Fibroblast of villous mesenchyme (primary cell): Measurements from ENCODE around the gene SORBS1. TPM values are rescaled to one million over a fixed set of nuclear protein-coding genes. Genes with fewer than 3 reads are reported as not detected.

ENCODE experiments used
- DNase-seq: peaks from one replicate; pipeline ENCODE4 v3.0.0-alpha.2; 2010; ENCODE audit warnings: low read depth
- H3K4me3 ChIP-seq: 2 replicates; pipeline ENCODE4 v1.5.1; 2011; ENCODE audit warnings: low read depth, mild to moderate bottlenecking, low read length
- total RNA-seq: library from RNA; depleted of rRNA; stranded (reverse); fragments of >200 nt; gene quantifications from 2 replicates; pipeline ENCODE4 v1.2.3, GENCODE V29; 2012
- TF ChIP-seq, protein P1 (sequence below): IDR thresholded peaks from 2 replicates; pipeline ENCODE4 v1.5.1; 2012; ENCODE audit warnings: low read depth, mild to moderate bottlenecking, low read length; ENCODE audit not compliant: insufficient read depth

Gene SORBS1
- total RNA-seq, 1 donor = 8.2 TPM

DNA sequence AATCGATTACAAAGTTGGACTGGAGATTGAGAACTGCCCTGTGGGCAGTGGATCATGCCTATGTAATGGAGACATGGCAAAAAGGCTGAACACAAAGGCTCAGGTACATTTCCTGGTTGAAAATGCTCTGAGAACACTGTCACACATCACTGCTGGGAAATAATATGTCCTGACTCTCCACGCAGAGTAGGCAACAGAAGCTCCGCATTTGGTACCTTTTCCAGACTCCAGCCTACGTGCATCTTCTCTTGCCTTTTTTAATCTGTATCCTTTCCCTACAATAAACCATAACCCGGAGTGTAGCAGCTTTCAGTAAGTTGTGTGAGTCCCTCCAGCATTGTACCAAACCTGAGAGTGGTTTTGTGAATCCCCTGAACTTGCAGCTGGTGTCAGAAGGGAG, 134.7 kb downstream of the SORBS1 start:
- TF ChIP-seq, protein P1, sequence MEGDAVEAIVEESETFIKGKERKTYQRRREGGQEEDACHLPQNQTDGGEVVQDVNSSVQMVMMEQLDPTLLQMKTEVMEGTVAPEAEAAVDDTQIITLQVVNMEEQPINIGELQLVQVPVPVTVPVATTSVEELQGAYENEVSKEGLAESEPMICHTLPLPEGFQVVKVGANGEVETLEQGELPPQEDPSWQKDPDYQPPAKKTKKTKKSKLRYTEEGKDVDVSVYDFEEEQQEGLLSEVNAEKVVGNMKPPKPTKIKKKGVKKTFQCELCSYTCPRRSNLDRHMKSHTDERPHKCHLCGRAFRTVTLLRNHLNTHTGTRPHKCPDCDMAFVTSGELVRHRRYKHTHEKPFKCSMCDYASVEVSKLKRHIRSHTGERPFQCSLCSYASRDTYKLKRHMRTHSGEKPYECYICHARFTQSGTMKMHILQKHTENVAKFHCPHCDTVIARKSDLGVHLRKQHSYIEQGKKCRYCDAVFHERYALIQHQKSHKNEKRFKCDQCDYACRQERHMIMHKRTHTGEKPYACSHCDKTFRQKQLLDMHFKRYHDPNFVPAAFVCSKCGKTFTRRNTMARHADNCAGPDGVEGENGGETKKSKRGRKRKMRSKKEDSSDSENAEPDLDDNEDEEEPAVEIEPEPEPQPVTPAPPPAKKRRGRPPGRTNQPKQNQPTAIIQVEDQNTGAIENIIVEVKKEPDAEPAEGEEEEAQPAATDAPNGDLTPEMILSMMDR = no peak
- no peak overlapping the region for H3K4me3 ChIP-seq
- DNase-seq = no peak

DNA sequence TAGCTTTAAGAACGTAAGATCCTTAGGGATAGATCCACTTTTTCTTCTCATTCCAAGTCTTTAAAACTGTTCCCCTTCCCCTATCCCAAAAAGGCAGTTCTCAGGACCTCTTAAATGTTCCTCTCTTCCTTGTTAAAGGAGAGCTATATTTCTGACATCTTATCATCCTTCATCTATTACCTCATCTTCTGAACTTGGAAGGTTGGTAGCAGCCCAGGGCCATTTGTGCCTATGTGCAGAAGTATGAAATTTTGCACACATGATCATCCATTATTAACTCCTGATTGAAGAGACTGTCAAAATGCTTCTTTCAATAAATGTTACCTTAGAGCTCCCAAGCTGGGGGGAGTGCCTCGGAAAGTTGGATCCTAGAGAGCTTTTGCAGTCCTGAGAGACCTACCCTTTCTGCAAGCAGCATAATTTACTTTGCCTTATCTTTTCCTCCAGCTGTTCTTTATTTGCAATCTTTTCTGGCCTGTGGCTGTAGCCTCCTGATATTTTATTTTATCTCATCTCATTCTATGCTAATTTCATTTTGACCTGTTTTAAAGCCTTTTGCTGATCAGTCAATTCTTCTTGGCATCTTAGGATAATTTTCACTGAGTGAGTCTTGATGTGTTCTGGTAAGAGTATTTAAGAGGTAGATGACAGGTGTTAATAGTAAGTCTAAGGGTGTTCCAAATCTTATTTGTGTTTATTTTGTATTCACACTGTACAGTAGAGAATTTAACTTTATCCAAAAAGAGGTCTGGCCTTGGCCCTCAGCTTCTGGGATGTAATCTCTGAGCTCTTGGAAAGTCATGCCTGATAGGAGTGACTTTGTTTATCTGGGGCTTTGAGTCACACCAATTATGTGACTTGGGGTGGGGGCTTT, 135.3 kb downstream of the SORBS1 start:
- TF ChIP-seq, protein P1 = no peak
- H3K4me3 ChIP-seq = no peak overlapping the region
- DNase-seq = no peak

DNA sequence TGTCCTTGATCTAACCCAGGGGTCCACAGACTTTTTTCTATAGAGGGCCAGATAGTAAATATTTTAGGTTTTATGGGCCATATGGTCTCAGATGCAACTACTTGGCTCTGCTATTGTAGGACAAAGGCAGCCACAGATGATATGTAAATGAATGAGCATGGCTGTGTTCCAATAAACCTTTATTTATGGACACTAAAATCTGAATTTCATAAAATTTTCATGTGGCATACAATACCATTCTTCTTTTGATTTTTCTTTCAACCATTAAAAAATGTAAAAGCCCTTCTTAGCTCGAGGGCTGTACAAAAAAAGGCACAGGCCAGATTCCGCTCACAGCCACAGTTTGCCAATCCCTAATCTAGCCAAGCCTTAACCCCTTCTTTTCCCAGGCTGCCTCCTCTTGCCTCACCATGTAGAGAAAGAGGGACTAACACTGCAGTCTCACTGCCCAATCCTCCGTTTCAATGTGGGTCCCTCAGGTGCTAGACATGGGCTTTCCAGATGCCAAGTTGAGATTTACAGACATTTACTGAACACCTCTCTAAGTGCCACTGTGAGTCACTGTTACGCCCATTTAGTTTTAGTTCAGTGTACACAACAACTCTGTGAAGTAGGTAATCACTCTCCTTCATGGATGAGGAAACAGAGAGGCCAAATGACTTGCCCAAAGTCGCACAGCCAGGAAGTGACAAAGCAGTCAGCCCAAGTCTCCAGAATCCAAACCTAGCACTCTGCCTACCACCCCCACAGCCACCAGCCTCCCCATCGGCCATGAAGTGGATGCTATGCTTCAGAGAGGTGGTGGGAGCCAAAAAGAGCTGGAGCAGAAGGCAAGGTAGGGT, 137.8 kb downstream of the SORBS1 start:
- TF ChIP-seq, protein P1 = no peak
- DNase-seq = no peak

DNA sequence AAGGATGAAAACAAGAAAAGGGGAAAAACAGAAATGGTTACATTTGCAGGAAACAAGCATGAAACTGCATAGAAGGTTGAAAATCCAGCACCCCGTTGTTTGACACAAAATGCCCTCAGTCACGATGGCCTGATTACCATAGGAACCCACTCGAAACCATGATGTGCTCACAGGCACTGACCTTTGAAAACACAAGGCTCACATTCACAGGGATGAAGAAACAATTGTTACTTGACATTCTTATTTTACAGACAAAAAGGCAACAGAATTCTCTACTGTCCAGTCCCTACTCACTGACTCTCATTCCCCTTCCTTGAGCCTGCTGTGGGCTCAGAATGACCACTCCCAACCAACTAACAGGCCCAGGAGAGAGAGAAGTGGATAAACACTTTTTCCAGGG, 138.9 kb downstream of the SORBS1 start:
- TF ChIP-seq, protein P1 = no peak
- no peak overlapping the region for H3K4me3 ChIP-seq
- DNase-seq = no peak

More for the DNA sequence above, 137.8 kb downstream of the SORBS1 start:
- no peak overlapping the region for H3K4me3 ChIP-seq

DNA sequence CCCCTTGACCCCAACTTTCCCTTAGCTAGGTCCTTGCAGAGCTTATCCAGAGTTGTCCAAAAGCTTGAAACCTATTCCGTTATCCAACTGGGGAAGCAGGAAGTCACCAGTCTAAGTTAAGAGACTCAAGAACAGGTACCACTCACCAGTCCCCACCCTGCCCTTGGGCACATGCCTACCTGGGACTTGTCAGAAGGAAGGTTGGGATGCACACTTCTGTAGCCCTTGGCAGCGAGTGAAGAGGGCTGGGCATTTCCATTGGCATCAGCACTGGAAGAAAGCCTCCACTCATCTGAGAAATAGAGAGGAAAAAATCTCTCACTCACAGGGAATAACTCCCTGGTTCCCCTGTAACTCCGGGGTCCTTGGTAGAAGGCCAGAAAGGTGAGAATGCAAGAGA, 139.4 kb downstream of the SORBS1 start:
- TF ChIP-seq, protein P1 = no peak

DNA sequence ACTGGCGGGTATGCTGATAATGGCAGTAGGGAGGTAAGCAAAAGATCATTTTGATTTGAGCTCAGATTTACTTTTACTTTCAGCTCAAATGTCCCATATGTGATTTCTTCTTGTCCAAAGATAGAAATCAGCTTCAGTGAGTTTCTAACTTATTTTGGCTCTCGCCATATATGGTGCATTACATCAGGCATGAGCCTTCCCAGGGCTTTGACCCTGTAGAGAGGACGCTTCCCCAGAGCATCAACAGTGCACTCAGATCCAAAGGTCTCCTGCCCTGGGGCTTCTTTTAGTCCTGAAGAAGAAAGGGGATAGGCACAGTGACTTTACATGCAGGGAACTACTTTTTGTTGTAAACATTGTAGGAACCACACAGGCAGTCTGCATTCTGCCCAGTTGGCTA, 141.8 kb downstream of the SORBS1 start:
- no peak overlapping the region for H3K4me3 ChIP-seq
- DNase-seq = no peak
- TF ChIP-seq, protein P1 = no peak

More for the DNA sequence above, 139.4 kb downstream of the SORBS1 start:
- H3K4me3 ChIP-seq = no peak overlapping the region
- DNase-seq = no peak
